GM21619 (cell line): ENCODE results near the gene ANXA2.
"Not testable (repeated sequence)": the region's sequence is repeated elsewhere in the genome, so short reads cannot be mapped to it uniquely, and the experiment has no call there.

Experiments used
- ATAC-seq: cut with Tn5 transposase; IDR thresholded peaks from one replicate; pipeline ENCODE4 v1.9.1; 2021; ENCODE audit not compliant: unreplicated experiment

The ANXA2 gene

DNA sequence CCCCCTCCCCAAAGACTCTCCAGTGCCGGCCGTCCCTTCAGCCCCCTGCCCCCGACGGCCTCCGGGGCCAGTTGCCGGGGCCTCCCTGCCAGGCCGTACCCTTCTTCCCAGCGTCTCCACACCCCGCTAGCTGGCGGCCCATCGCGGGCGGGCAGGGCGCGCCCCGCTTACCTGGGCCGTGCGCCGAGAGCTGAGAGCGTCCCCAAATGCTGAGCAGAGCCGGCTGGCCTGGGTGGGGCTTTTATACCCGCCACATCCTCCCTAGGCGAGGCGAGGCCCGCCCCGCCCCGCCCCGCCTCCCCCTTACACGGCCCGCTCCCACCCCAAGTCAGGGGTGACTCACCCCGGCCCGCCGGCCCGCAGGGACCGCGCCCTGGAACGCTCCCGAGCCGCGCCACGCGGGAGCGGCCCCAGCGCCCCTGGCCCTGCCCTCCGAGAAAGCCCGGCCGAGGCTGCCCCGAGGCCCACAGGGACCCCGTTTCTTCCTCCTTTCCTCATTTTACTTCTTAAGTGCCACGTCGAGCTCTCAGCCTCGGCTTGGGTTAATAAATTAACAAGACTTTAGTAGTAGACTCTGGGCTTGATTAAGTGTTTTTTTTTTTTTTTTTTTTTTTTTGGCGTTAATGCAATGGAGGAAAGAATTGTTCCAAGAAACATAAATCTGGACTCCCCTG, at the start of gene ANXA2:
Gene ANXA2 (minus strand): TSS at position 215 of the 674 bp plus-strand sequence. CDS start 11,911 bp downstream, outside the sequence.
- peak; percentile 56 for ATAC-seq

GRCh38 chr15:60444289-60444912, 46.6 kb upstream of the ANXA2 start:
- ATAC-seq: no peak

- no peak for ATAC-seq
These were observed 45.0 kb upstream of the ANXA2 start for GRCh38 chr15:60442763-60443162.

DNA sequence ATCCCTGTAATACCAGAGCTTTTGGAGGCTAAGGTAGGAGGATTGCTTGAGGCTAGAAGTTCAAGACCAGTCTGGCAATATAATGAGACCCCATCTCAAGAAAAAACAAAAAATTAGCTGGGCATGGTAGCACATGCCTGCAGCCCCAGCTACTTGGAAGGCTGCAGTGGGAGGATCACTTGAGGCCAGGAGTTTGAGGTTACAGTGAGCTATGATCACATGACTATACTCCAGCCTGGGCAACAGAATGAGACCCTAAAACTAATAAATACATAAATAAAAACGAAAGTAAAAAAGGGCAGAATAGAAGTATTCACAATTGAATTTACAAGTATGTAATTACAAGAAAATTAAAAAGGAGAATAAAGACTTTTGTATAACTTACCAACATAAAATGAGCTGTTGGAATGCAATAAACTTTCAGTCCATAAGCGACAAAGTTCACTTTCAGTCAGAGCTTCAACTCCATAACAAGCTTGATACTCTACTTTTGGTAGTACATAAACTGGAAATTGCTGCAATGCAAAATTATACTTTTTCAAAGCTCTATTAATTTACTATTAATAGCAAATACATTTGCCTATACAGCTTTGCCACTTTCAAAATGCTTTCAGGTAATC, 44.4 kb upstream of the ANXA2 start:
- ATAC-seq: no peak

DNA sequence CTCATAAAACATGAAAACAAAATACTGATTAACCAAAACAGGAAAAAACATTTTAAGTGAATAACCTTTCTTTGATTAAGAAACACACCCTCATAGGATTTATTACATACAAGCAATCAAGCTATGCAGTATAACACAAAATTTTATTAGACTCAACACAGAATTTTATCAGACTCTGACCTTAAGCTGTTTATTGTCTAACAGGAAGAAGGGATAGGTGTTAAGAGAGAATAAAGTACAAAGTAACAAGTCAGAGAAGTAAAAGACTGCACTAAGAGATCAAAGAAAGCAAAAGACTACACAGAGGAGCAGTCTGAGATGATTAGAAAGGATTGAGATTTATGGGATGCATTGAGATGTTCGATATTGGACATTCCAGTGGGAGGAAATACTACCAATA, 43.5 kb upstream of the ANXA2 start:
- no peak for ATAC-seq

GRCh38 chr15:60438646-60439045, 40.9 kb upstream of the ANXA2 start:
- no peak for ATAC-seq

DNA sequence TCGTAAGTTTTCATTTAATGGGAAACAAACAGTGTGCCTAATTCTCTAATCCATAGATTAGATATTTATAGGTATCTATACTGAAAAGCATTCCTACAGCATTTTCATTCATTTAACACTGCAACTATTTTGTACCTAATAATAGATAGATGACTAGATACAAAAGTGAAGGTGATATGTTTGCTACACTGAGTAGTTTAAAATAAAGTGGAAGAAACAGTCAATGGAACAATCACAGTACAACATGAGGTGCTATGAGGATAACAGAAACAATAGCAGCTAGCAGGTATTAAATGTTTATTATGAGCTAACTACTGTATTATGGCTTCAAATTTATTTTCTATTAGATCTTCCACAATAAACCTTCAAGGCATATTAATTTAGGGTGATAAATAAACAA, 31.1 kb upstream of the ANXA2 start:
- ATAC-seq: no peak

DNA sequence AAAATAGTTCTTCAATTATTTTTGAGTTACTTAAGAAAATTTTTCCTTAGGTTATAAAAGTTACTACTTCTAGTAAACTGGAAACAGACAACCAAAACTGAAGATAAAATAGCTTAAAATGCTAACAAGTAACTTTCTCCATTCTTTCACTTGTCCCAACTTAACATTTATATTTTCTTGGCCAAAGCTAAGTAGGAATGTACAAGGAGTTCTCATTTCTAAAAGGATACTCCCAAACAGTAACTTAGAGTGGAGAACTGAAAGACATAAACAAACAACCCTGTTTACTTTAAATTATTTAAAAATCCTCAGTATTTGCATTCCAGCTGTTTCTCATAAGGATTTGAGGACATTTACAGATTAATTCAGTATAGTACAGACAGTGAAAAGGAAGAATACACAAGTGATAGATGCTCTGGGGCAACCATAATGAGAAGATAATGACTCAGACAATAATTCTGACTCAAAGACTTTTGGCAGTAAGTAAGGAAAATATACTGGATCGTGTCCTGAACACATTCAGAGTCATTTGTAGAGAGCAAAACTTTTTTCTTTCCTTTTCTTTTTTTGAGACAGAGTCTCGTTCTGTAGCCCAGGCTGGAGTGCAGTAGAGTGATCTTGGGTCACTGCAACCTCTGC, 29.2 kb upstream of the ANXA2 start:
- ATAC-seq: no peak

GRCh38 chr15:60425461-60425860, 27.7 kb upstream of the ANXA2 start:
- no peak for ATAC-seq

- ATAC-seq: no peak
These were observed 26.2 kb upstream of the ANXA2 start for GRCh38 chr15:60424006-60424405.

- no peak for ATAC-seq
These were observed 25.8 kb upstream of the ANXA2 start for GRCh38 chr15:60423537-60423936.

GRCh38 chr15:60421544-60421943, 23.8 kb upstream of the ANXA2 start:
- no peak for ATAC-seq

DNA sequence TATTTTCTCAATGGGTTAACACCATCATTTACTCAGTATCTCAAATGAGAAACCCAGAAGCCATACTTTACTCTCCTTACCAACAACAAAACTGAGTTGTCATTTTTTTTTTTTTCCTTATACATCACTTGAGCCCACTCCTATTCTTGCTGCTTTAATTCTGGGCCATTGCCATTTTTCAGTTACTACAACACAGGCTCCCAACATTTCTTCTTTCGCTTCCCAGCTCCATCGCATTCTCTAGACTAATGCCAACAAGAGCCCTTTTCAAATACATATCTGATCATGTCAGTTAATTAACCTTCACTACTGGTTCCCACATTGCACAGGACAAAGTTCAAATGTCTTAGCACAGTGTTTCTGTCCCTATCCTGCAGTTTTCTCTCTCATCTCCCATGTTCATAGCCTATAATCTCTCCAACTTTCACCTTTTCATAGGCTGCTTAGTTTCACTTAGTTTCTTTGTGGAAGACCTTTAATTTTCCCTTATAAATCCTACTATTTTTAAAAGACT, 22.5 kb upstream of the ANXA2 start:
- no peak for ATAC-seq

GRCh38 chr15:60419753-60420152, 22.0 kb upstream of the ANXA2 start:
- ATAC-seq: no peak

DNA sequence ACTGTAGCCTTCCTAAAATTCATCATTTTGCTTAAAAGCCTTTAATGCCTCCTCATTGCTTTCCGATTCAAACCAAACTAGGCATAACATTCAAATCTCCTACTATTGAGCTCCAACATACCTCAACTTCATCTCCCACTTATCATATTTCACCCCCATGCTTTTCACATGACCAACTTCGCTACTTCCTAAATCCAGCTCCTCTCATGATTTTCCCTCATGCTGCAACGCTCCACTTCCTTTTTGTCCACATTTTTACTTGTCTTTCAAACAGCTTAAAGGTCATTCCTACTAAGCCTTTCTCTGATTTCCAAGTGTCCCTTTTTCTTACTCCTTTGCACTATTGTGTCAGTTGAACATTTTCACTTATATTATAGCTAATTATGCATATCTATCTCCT, 20.3 kb upstream of the ANXA2 start:
- no peak for ATAC-seq

- no peak for ATAC-seq
These were observed 19.3 kb upstream of the ANXA2 start for GRCh38 chr15:60417112-60417511.

GRCh38 chr15:60416484-60416883, 18.7 kb upstream of the ANXA2 start:
- ATAC-seq: no peak

GRCh38 chr15:60414016-60414682, 16.4 kb upstream of the ANXA2 start:
- ATAC-seq: no peak

- no peak for ATAC-seq
These were observed 15.5 kb upstream of the ANXA2 start for GRCh38 chr15:60413231-60413824.

- ATAC-seq: not testable (repeated sequence)
These were observed 15.0 kb upstream of the ANXA2 start for GRCh38 chr15:60412807-60413206.
